Osteocyte (in vitro differentiated cells): ENCODE data around the gene BCL2L1. TPM values are rescaled to one million over a fixed set of nuclear protein-coding genes. Genes with fewer than 3 reads are reported as not detected.
"Not testable (repeated sequence)": the region's sequence is repeated elsewhere in the genome, so short reads cannot be mapped to it uniquely, and the experiment has no call there.

Source experiments
- DNase-seq: peaks from one replicate; pipeline ENCODE4 v3.0.0; 2021; ENCODE audit warnings: mixed read lengths; ENCODE audit not compliant: unreplicated experiment; ENCODE audit errors: extremely low spot score
- H3K27ac Mint-ChIP-seq: one replicate; pipeline ENCODE4 v1.8.0; 2021; ENCODE audit warnings: mild to moderate bottlenecking, mixed read lengths; ENCODE audit not compliant: unreplicated experiment
- H3K27me3 Mint-ChIP-seq: one replicate; pipeline ENCODE4 v1.8.0; 2021; ENCODE audit warnings: mixed read lengths; ENCODE audit not compliant: unreplicated experiment
- H3K36me3 Mint-ChIP-seq: one replicate; pipeline ENCODE4 v1.8.0; 2021; ENCODE audit warnings: mixed read lengths; ENCODE audit not compliant: unreplicated experiment
- H3K4me1 Mint-ChIP-seq: one replicate; pipeline ENCODE4 v1.8.0; 2021; ENCODE audit warnings: mixed read lengths; ENCODE audit not compliant: unreplicated experiment
- H3K4me3 Mint-ChIP-seq: one replicate; pipeline ENCODE4 v1.8.0; 2021; ENCODE audit warnings: mild to moderate bottlenecking, moderate library complexity, mixed read lengths; ENCODE audit not compliant: unreplicated experiment
- H3K9me3 Mint-ChIP-seq: one replicate; pipeline ENCODE4 v1.8.0; 2021; ENCODE audit warnings: mixed read lengths; ENCODE audit not compliant: unreplicated experiment
- total RNA-seq: library from RNA; stranded (reverse); gene quantifications from 2 replicates; pipeline ENCODE4 v1.2.1, GENCODE V29; 2021
- TF ChIP-seq, protein P1 (sequence below): fragments of 200-600 bp; sonication (generic); IDR thresholded peaks from 2 replicates; pipeline ENCODE4 v1.5.0; 2021; ENCODE audit warnings: antibody characterized with exemption, mild to moderate bottlenecking, moderate library complexity

BCL2L1 gene
- total RNA-seq, 1 donor from 2014 or later: 67.0 TPM

DNA sequence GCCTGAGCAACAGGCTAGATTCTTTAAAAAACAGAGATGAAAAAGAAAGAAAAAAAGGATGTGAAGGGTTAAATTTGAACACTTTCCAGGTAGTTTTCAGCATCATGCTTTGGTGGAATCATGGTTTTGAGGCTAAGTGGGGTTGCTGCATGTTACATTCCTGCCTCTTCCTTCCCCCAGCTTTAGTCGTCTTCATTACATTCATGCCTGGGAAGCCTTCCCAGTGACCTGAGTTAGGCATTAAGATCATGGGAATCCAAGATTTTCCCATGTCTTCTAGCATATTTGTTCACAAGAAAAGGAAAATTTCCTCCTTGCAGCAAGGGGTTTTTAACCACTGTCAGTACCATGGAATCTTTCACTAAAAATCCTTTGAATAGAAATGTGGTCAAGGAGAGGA, 28.5 kb upstream of the BCL2L1 start:
- TF ChIP-seq, protein P1, sequence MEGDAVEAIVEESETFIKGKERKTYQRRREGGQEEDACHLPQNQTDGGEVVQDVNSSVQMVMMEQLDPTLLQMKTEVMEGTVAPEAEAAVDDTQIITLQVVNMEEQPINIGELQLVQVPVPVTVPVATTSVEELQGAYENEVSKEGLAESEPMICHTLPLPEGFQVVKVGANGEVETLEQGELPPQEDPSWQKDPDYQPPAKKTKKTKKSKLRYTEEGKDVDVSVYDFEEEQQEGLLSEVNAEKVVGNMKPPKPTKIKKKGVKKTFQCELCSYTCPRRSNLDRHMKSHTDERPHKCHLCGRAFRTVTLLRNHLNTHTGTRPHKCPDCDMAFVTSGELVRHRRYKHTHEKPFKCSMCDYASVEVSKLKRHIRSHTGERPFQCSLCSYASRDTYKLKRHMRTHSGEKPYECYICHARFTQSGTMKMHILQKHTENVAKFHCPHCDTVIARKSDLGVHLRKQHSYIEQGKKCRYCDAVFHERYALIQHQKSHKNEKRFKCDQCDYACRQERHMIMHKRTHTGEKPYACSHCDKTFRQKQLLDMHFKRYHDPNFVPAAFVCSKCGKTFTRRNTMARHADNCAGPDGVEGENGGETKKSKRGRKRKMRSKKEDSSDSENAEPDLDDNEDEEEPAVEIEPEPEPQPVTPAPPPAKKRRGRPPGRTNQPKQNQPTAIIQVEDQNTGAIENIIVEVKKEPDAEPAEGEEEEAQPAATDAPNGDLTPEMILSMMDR: no peak
- no peak for DNase-seq

DNA sequence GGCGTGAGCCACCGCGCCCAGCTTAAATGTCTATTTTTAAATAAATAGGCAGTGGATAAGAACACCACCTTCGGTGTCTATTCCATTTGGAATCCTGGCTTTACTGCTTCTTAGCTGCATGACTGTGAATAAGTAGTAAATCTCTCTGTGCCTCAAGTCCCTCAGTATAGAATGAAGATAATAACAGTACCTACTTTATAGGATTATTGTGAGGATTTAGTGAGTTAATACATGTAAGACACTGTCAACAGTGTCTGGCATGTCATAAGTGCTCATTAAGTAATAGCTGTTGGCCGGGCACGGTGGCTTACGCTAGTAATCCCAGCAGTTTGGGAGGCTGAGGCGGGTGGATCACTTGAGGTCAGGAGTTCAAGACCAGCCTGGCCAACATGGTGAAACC, 26.6 kb upstream of the BCL2L1 start:
- H3K27me3 Mint-ChIP-seq: no peaks in the 10 kb centered on the region
- no peaks in the 10 kb centered on the region for H3K9me3 Mint-ChIP-seq
- no peaks in the 10 kb centered on the region for H3K36me3 Mint-ChIP-seq
- DNase-seq: no peak
- H3K27ac Mint-ChIP-seq: no peak overlapping the region
- no peak overlapping the region for H3K4me3 Mint-ChIP-seq
- H3K4me1 Mint-ChIP-seq: peaks cover 52% of the 10 kb centered on the region
- TF ChIP-seq, protein P1: no peak

More for the DNA sequence above, 28.5 kb upstream of the BCL2L1 start:
- H3K36me3 Mint-ChIP-seq: no peaks in the 10 kb centered on the region
- H3K27ac Mint-ChIP-seq: peak overlapping the region; percentile 66
- no peaks in the 10 kb centered on the region for H3K27me3 Mint-ChIP-seq
- no peaks in the 10 kb centered on the region for H3K9me3 Mint-ChIP-seq
- peaks cover 51% of the 10 kb centered on the region for H3K4me1 Mint-ChIP-seq
- H3K4me3 Mint-ChIP-seq: no peak overlapping the region

DNA sequence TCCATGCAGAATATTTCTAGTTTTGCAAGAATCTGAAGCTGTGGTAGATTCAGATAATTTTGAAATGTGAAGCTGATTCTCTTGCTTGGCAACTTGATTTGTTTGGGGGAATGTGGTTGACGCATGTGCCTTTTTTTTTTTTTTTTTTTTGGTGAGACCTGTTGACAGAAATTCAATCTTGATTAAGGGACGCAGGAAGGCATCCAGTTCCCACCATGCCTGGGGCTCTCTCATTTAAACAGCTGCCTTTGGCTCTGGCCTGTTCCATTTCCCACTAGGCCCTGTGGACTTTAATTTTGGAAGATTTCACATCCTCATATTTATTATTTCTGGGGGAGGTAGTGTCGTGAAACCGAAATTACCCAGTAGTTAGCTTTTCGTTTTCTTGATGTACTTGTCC, 25.0 kb upstream of the BCL2L1 start:
- peak overlapping the region; percentile 85 for H3K27ac Mint-ChIP-seq

DNA sequence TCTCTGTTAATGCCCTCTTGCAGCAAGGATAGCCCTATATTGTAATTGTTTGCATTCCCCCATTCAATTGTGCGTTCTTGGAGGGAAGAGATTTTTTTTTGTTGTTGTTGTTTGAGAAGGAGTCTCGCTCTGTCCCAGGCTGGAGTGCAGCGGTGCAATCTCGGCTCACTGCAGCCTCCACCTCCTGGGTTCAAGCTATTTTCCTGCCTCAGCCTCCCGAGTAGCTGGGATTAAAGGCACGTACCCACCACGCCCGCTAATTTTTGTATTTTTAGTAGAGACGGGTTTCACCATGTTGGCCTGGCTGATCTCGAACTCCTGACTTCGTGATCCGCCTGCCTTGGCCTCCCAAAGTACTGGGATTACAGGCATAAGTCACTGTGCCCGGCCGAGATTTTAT, 24.4 kb upstream of the BCL2L1 start:
- H3K27me3 Mint-ChIP-seq, H3K36me3 Mint-ChIP-seq, DNase-seq, H3K27ac Mint-ChIP-seq, H3K4me3 Mint-ChIP-seq, H3K9me3 Mint-ChIP-seq: not testable (repeated sequence)
- peaks cover 42% of the 10 kb centered on the region for H3K4me1 Mint-ChIP-seq

More for the DNA sequence above, 25.0 kb upstream of the BCL2L1 start:
- Mint-ChIP-seq H3K36me3 (no peaks in the 10 kb centered on the region), H3K9me3 (no peaks in the 10 kb centered on the region), H3K4me1 (peaks cover 44% of the 10 kb centered on the region), H3K27me3 (no peaks in the 10 kb centered on the region), H3K4me3 (no peak overlapping the region)
- TF ChIP-seq, protein P1: no peak
- DNase-seq: no peak

DNA sequence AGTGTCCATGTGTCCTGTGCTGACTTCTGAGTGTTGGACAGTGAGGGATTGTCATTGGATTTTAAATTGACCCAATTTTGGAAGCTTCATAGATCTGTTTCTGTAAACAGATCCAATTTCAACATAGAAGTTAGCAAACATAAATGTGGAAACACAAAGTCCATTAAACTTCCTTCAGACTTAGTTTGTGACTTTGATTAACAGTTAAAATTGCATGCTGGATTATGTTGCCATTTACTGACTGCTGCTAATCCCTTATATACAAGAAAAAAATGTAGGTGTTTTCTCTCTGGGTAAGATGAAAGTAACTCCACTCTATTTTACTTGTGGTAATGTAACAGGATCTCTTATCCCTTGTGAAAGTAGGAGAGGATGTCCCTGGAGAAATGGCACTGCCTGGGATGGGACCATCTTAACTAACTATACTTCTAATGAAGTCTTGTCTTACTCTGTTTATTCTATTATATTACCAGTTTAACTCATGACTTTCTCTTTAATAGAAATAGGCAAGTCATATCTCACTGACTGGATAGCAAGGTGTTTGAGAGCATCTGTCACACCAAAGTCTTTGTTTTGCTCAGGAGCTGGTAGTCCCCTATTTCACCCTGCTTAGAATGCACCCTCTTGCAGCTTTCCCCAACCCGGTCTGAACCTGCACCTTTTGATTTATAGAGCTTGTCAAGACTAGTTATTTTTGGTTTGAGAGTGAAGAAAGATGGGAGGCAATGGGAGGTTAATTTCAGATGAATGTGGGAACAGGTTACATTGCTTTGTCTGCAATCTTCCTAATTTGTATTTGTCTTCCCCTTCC, 23.6 kb upstream of the BCL2L1 start:
- H3K36me3 Mint-ChIP-seq: no peaks in the 10 kb centered on the region
- peaks cover 41% of the 10 kb centered on the region for H3K4me1 Mint-ChIP-seq

More for the DNA sequence above, 23.6 kb upstream of the BCL2L1 start:
- H3K9me3 Mint-ChIP-seq: no peaks in the 10 kb centered on the region
- peak overlapping the region; percentile 9 for H3K27ac Mint-ChIP-seq
- H3K4me3 Mint-ChIP-seq: no peak overlapping the region
- TF ChIP-seq, protein P1: no peak
- no peaks in the 10 kb centered on the region for H3K27me3 Mint-ChIP-seq
- DNase-seq: no peak
